Hepatocyte (in vitro differentiated cells): ENCODE data around the gene ANKRD13C. TPM values are rescaled to one million over a fixed set of nuclear protein-coding genes. Genes with fewer than 3 reads are reported as not detected.

ENCODE experiments used
- DNase-seq: peaks from one replicate; pipeline ENCODE4 v3.0.0-alpha.2; 2016; ENCODE audit warnings: low spot score
- H2AFZ ChIP-seq: fragments of 200-600 bp; sonication (generic); 2 replicates; pipeline ENCODE4 v1.6.0; 2016; ENCODE audit warnings: antibody characterized with exemption, mild to moderate bottlenecking
- H3K27ac ChIP-seq: fragments of 200-600 bp; sonication (generic); 2 replicates; pipeline ENCODE4 v1.5.1; 2016; ENCODE audit warnings: mild to moderate bottlenecking
- H3K27me3 ChIP-seq: fragments of 200-600 bp; sonication (generic); 2 replicates; pipeline ENCODE4 v1.6.1; 2016
- H3K36me3 ChIP-seq: fragments of 200-600 bp; sonication (generic); replicated peaks from 2 replicates; pipeline ENCODE4 v1.5.1; 2016; ENCODE audit warnings: low read depth; ENCODE audit not compliant: insufficient read depth
- H3K4me1 ChIP-seq: fragments of 200-600 bp; sonication (generic); 2 replicates; pipeline ENCODE4 v1.5.1; 2016; ENCODE audit warnings: mild to moderate bottlenecking, moderate library complexity; ENCODE audit not compliant: insufficient read depth
- H3K4me2 ChIP-seq: fragments of 200-600 bp; sonication (generic); 2 replicates; pipeline ENCODE4 v1.6.0; 2016
- H3K4me3 ChIP-seq: fragments of 200-600 bp; sonication (generic); 2 replicates; pipeline ENCODE4 v1.5.1; 2016; ENCODE audit warnings: mild to moderate bottlenecking
- H3K79me2 ChIP-seq: fragments of 200-600 bp; sonication (generic); 2 replicates; pipeline ENCODE4 v1.6.0; 2017; ENCODE audit warnings: mild to moderate bottlenecking
- H3K9me2 ChIP-seq: fragments of 200-600 bp; sonication (generic); replicated peaks from 2 replicates; pipeline ENCODE4 v1.6.0; 2017; ENCODE audit warnings: mild to moderate bottlenecking; ENCODE audit not compliant: insufficient read depth
- H3K9me3 ChIP-seq: fragments of 200-600 bp; sonication (generic); 2 replicates; pipeline ENCODE4 v1.5.1; 2016; ENCODE audit warnings: low read depth, mild to moderate bottlenecking
- H4K20me1 ChIP-seq: fragments of 200-600 bp; sonication (generic); 2 replicates; pipeline ENCODE4 v1.6.0; 2016; ENCODE audit warnings: mild to moderate bottlenecking; ENCODE audit not compliant: insufficient read depth, poor library complexity, severe bottlenecking
- CTCF ChIP-seq: fragments of 200-600 bp; sonication (generic); IDR thresholded peaks from 2 replicates; pipeline ENCODE4 v1.5.1; 2016; ENCODE audit warnings: antibody characterized with exemption, mild to moderate bottlenecking; ENCODE audit not compliant: poor library complexity
- EZH2 ChIP-seq: fragments of 200-600 bp; sonication (generic); IDR thresholded peaks from 2 replicates; pipeline ENCODE4 v1.6.1; 2016; ENCODE audit warnings: antibody characterized with exemption, mild to moderate bottlenecking, borderline replicate concordance
- EZH2phosphoT487 ChIP-seq: fragments of 200-600 bp; sonication (generic); IDR thresholded peaks from one replicate; pipeline ENCODE4 v1.6.1; 2018; ENCODE audit warnings: antibody characterized with exemption, mild to moderate bottlenecking, low read depth, moderate library complexity; ENCODE audit not compliant: unreplicated experiment, severe bottlenecking
- WGBS: methylation state at CpG from one replicate; pipeline ENCODE4 v1.1.6; 2016; ENCODE audit warnings: low lambda C conversion rate; ENCODE audit errors: missing lambda C conversion rate; 5-methylcytosine and 5-hydroxymethylcytosine counted together
- polyA plus RNA-seq: library from polyadenylated mRNA; unstranded; fragments of >200 nt; fragmentation: Nextera tagmentation; extraction: Ambion mirVana; gene quantifications from 2 replicates; pipeline ENCODE4 v1.2.1, GENCODE V29; 2016
- total RNA-seq: library from RNA; depleted of rRNA; stranded (reverse); fragments of >200 nt; gene quantifications from 2 replicates; pipeline ENCODE4 v1.2.3, GENCODE V29; 2014

The ANKRD13C gene
- total and polyA plus RNA-seq, 2 experiments from 2014 or later, result 14.9 to 26.5 TPM

DNA sequence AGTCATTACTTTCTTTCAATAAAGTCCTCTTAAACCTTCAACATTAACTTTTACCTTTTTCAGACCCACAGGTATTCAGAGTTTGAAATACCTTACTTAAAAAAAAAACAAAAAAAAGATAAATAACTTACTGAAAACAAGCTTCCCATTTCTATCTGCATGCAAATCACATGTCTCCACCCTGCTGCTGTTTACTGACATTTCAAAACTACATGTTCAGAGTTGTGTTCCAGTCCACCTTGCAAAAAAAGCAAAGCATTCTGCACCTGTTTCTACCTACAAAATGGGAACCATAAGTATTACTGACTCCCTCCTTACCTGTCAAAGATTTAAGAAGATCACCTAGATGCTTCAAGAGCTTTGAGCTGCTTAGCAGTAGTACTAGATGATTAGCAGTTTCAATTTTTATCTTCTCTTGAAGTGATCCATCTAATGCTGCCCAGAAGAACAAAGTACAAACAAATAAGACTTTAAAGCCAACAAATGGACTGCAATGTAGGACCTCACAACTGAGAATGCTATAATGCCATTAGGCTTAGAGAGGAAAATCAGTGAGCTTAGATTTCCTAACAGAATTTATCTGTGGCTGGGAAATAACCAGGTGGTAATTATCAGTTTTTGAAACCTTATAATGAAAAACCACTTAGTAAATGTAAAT, 61.2 kb downstream of the ANKRD13C start:
- no peak overlapping the region for H3K4me3 ChIP-seq
- no peaks in the 10 kb centered on the region for H3K36me3 ChIP-seq
- no peaks in the 10 kb centered on the region for H4K20me1 ChIP-seq
- H3K4me1 ChIP-seq, result no peaks in the 10 kb centered on the region
- H3K9me3 ChIP-seq, result no peaks in the 10 kb centered on the region
- H3K4me2 ChIP-seq, result no peak overlapping the region
- H3K9me2 ChIP-seq, result no peaks in the 10 kb centered on the region
- no peak overlapping the region for H2AFZ ChIP-seq
- no peaks in the 10 kb centered on the region for H3K79me2 ChIP-seq
- no peaks in the 10 kb centered on the region for H3K27me3 ChIP-seq
- no peak for TF ChIP-seq EZH2phosphoT487
- no peak for TF ChIP-seq CTCF
- no peak for TF ChIP-seq EZH2
- no peak overlapping the region for H3K27ac ChIP-seq
- no peak for DNase-seq

DNA sequence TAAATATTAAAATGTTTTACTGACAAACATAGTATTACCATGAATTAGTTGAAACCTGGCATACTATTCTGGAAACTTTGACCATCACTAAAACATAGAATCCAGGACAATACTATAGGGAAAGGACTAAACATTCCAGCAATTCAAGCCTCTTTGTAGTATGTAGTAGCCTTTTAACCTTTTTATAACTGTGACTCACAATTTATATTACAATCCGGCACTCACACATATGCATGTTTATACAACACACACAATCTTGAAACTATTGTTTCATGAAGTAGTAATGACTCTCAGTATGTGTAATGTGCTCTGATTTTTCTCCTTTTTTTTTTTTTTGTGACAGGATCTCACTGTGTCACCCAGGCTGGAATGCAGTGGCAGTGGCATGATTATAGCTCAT, 64.3 kb downstream of the ANKRD13C start:
- Histone ChIP-seq H3K36me3 (no peaks in the 10 kb centered on the region), H4K20me1 (no peaks in the 10 kb centered on the region), H3K4me3 (no peak overlapping the region), H2AFZ (no peak overlapping the region), H3K9me2 (no peaks in the 10 kb centered on the region), H3K4me2 (no peak overlapping the region), H3K9me3 (no peaks in the 10 kb centered on the region), H3K79me2 (peaks cover 5% of the 10 kb centered on the region), H3K27ac (no peak overlapping the region), H3K27me3 (no peaks in the 10 kb centered on the region), H3K4me1 (no peaks in the 10 kb centered on the region)
- WGBS, result 87% methylated on average over 1 of the region's 1 CpG
- no peak for DNase-seq
- TF ChIP-seq EZH2phosphoT487, result no peak
- no peak for TF ChIP-seq CTCF
- TF ChIP-seq EZH2, result no peak

DNA sequence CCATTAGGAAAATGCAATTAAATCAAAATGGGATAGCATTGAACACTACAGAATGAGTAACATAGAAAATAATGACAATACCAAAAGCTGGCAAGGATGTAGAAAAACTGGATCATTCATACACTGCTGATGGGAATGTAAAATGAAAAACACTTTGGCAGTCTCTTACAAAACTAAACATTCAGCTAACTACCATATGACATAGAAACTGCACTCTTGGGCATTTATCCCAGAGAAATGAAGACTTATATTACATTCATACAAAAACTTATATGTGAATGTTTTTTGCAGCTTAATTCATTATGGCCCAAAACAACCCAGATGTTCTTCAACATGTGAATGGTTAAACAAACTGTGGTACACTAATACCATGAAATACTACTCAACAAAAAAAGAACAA, 66.4 kb downstream of the ANKRD13C start:
- H3K4me1 ChIP-seq, result no peaks in the 10 kb centered on the region
- no peaks in the 10 kb centered on the region for H4K20me1 ChIP-seq
- DNase-seq, result no peak
- no peaks in the 10 kb centered on the region for H3K36me3 ChIP-seq
- H3K4me3 ChIP-seq, result no peak overlapping the region
- H3K4me2 ChIP-seq, result no peak overlapping the region
- no peak for TF ChIP-seq CTCF
- no peaks in the 10 kb centered on the region for H3K9me3 ChIP-seq
- H3K79me2 ChIP-seq, result peaks cover 13% of the 10 kb centered on the region
- H3K9me2 ChIP-seq, result no peaks in the 10 kb centered on the region
- no peaks in the 10 kb centered on the region for H3K27me3 ChIP-seq
- no peak overlapping the region for H2AFZ ChIP-seq
- H3K27ac ChIP-seq, result no peak overlapping the region

- no peak overlapping the region for H3K4me3 ChIP-seq
- H3K4me1 ChIP-seq, result no peaks in the 10 kb centered on the region
- H3K79me2 ChIP-seq, result peaks cover 13% of the 10 kb centered on the region
- H3K9me2 ChIP-seq, result no peaks in the 10 kb centered on the region
- no peaks in the 10 kb centered on the region for H3K27me3 ChIP-seq
- no peak overlapping the region for H3K4me2 ChIP-seq
- TF ChIP-seq EZH2 (no peak), EZH2phosphoT487 (no peak), CTCF (no peak)
- no peak overlapping the region for H2AFZ ChIP-seq
- H4K20me1 ChIP-seq, result no peaks in the 10 kb centered on the region
- no peak overlapping the region for H3K27ac ChIP-seq
- H3K36me3 ChIP-seq, result no peaks in the 10 kb centered on the region
- H3K9me3 ChIP-seq, result no peaks in the 10 kb centered on the region
- no peak for DNase-seq
- WGBS, result 86% methylated on average over 5 of the region's 5 CpGs
Observed at GRCh38 chr1:70286453-70286852, 68.1 kb downstream of the ANKRD13C start.
